ENCODE results near the gene FEZF2.

FEZF2 gene

DNA sequence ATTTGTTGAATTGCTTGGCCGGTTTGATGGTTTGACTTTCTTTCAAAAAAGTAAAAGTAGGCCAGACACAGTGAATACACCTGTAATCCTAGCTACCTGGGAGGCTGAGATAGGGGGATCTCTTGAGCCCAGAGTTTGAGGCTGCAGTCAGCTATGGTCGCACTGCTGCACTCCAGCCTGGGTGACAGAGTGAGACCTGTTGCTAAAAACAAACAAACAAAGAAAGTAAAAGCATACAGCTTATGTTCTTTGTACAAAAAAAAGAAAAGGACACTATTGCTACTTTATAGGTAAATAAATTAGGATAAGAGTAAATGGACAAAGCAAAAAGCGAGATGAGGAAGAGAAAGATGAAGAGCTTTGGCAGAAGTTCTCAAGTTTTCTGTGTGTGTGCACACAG is 13.9 kb upstream of the FEZF2 start:
- Histone ChIP-seq H3K9me3 (no peaks in the 10 kb centered on the region), H3K4me3 (no peak overlapping the region), H3K4me1 (no peaks in the 10 kb centered on the region), H3K27ac (no peak overlapping the region), H3K36me3 (no peaks in the 10 kb centered on the region), H3K27me3 (peaks cover 0 to 5% of the 10 kb centered on the region in 2 donors)
- no peak for DNase-seq
- TF ChIP-seq, protein P1, sequence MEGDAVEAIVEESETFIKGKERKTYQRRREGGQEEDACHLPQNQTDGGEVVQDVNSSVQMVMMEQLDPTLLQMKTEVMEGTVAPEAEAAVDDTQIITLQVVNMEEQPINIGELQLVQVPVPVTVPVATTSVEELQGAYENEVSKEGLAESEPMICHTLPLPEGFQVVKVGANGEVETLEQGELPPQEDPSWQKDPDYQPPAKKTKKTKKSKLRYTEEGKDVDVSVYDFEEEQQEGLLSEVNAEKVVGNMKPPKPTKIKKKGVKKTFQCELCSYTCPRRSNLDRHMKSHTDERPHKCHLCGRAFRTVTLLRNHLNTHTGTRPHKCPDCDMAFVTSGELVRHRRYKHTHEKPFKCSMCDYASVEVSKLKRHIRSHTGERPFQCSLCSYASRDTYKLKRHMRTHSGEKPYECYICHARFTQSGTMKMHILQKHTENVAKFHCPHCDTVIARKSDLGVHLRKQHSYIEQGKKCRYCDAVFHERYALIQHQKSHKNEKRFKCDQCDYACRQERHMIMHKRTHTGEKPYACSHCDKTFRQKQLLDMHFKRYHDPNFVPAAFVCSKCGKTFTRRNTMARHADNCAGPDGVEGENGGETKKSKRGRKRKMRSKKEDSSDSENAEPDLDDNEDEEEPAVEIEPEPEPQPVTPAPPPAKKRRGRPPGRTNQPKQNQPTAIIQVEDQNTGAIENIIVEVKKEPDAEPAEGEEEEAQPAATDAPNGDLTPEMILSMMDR (IDR thresholded peaks at IDR 0.05): no peak
- intact Hi-C loops (cut with DNase I; ENCODE audit: low total_unique reads): no loop called here

DNA sequence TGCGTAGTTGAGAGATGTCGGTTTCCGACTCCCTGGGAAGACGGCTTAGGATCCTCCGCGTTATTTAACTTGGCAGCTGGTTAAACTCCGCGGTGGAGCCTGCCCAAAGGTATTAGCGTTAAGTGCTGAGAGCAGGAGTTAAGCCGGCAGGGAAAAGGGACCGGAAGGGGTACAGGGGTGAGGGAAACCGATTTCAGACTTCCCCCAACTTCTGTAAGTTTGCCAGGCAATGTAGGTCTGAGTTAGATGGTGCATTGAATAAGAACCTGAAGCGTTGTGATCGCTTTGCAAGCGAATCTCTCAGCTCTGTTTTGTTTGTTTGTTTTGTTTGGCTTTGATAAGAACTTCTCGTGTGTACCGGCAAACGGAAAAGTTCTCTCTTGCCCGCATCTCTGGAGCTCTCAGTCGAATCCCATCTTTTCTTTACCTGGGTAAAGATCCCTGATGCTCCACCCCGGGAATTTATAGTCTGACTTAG is 6.0 kb upstream of the FEZF2 start:
- TF ChIP-seq, protein P1 (IDR thresholded peaks at IDR 0.05): no peak
- DNase-seq: no peak
- Histone ChIP-seq H3K36me3 (no peaks in the 10 kb centered on the region), H3K9me3 (no peaks in the 10 kb centered on the region), H3K4me1 (peaks cover 0 to 27% (median 13%) of the 10 kb centered on the region in 4 donors), H3K4me3 (no peak overlapping the region), H3K27me3 (peaks cover 0 to 77% of the 10 kb centered on the region in 2 donors), H3K27ac (no peak overlapping the region)
- intact Hi-C loops (cut with DNase I; ENCODE audit: low total_unique reads): no loop called here

DNA sequence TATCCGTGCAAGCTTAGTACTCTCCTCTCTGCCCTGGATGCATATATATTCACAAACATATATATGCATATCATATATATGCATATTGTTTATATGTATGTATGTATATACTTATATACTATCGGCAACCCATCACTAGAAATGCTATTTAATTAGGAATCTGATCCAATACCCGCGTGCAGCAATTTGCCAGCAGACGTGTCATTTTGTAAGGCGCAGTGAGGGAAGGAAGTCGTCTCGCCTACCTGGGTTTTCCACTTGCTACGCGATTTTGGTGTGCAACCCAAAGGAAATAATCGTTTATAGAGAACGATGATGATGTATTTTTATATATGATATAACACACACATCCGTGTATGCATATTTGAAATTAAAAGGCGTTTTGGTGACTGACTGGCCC is 5.6 kb upstream of the FEZF2 start:
- DNase-seq: no peak
- Histone ChIP-seq H3K27ac (no peak overlapping the region), H3K4me1 (peaks cover 0 to 31% (median 17%) of the 10 kb centered on the region in 4 donors), H3K4me3 (no peak overlapping the region), H3K9me3 (no peaks in the 10 kb centered on the region), H3K27me3 (peaks cover 0 to 82% of the 10 kb centered on the region in 2 donors), H3K36me3 (no peaks in the 10 kb centered on the region)
- intact Hi-C loops (cut with DNase I; ENCODE audit: low total_unique reads): no loop called here
- TF ChIP-seq, protein P1 (IDR thresholded peaks at IDR 0.05): no peak

DNA sequence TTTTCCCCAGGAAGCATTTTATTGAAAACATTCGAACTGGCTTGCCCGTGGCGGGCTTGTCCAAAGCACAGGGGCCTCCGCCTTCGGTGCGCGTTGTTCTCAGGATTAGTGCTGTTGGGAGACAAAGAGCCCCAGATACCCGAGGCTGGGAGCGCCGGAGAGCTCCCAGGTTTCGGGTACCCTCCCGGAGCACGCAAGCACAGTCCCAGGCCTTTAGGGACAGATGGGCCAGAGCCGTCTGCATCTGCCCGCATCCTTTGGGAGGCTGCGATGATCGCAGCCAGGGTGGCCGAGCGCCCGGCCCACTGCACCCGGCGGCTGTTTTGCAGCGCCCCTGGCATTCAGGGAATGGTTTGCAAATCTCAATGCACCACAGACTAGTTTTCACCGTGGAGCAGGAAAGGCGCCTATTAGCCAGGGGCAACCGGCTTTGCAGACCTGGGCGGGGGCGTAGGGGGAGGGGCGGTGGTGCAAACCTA is 5.0 kb upstream of the FEZF2 start:
- intact Hi-C loops (cut with DNase I; ENCODE audit: low total_unique reads): no loop called here
- peaks cover 0 to 85% of the 10 kb centered on the region in 2 donors for H3K27me3 ChIP-seq

DNA sequence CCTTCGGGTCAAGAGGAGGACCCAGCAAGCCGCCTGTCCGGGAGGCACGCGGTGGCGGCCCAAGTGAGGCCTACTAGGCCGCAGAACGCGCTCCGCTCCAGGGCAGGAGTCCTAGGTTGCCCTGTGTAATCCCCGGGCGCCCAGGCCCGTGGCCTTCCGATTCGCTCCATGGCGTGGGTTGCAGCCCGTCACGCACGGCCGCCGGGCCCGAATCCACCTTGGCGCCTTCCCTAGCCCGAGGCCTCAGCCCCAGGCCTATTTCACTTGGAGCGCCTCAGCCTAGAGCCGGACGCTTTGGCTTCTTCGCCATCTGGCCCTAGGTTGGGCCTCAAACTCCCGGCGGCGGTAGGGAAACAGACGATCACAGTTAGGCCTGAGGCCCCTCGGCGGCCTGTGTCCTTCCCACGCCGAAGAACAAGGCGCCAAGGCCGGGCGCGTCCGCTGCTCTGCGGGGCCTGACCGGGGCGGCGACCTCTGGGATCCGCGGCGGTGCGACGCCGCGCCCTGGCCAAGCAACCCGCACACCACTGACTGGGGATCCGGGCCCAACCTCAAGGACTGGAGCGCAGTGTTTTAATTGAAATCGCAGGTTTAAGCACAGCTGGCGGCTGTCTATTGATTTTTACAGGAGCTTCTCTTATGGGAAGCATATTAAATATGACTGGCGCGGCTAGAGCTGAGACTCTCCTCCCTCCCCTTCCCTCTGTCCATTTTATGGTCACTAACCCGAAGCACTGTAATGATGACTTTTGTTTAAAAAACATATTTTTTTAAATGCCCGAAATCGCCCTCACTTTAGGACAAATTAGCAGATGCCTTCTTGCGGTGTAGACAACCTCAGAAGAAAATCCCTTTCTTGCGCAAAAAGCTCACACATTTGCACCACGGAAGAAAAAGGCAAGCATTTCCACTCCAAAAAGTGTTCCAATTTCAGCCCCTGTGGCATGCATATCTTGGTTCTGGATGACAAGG is 3.8 kb upstream of the FEZF2 start:
- intact Hi-C loops (cut with DNase I; ENCODE audit: low total_unique reads): no loop called here
- Histone ChIP-seq H3K27me3 (peaks cover 0 to 94% of the 10 kb centered on the region in 2 donors), H3K4me3 (no peak overlapping the region), H3K4me1 (peaks cover 0 to 49% (median 33%) of the 10 kb centered on the region in 4 donors), H3K9me3 (no peaks in the 10 kb centered on the region), H3K36me3 (no peaks in the 10 kb centered on the region), H3K27ac (no peak overlapping the region)
- TF ChIP-seq, protein P1 (IDR thresholded peaks at IDR 0.05): no peak
- DNase-seq: no peak

More for the DNA sequence above, 5.0 kb upstream of the FEZF2 start:
- no peak overlapping the region for H3K27ac ChIP-seq
- TF ChIP-seq, protein P1 (IDR thresholded peaks at IDR 0.05): no peak
- DNase-seq: no peak
- H3K9me3 ChIP-seq: no peaks in the 10 kb centered on the region
- peaks cover 0 to 37% (median 23%) of the 10 kb centered on the region in 4 donors for H3K4me1 ChIP-seq
- H3K4me3 ChIP-seq: peak overlapping the region in 1 of 2 donors; percentile 9
- H3K36me3 ChIP-seq: no peaks in the 10 kb centered on the region
